Measurements from ENCODE around the gene SLC66A1. TPM values are rescaled to one million over a fixed set of nuclear protein-coding genes. Genes with fewer than 3 reads are reported as not detected.

SLC66A1 gene
- total RNA-seq, 2 donors from 2014 or later = 11.4 to 12.0 TPM

DNA sequence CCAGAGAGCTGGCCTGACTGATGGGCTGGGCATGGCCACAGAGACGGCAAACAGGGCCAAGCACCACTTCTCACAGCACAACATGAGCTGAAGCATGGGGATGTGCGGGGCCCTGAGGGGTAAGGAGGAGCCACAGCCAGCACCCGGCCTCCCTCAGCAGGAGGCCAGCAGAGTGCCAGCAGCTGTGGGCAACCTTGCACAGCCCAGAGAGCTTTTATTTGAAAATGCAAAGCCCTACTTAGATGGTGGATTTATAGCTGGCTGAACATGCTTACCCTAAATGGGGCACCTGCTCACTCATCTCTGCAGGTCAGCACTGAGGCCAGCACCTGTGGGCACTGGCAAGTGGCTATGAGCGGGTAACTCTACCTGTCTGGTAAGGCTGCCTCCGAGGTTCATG, 44.1 kb downstream of the SLC66A1 start:
- Histone ChIP-seq H3K4me1 (ENCODE audit: control insufficient read depth in 1 of 2, low read depth in 2 of 2) (peaks cover 0 to 19% of the 10 kb centered on the region in 2 donors), H3K9me3 (no peaks in the 10 kb centered on the region), H3K27ac (no peak overlapping the region), H3K27me3 (replicated peaks; ENCODE audit: insufficient read depth) (no peaks in the 10 kb centered on the region), H3K4me3 (no peak overlapping the region), H3K36me3 (peaks cover 49% of the 10 kb centered on the region)
- ATAC-seq (ENCODE audit: insufficient number of reproducible peaks, low FRiP score, low read depth) = no peak
- no peak for DNase-seq (ENCODE audit: low spot score)
- TF ChIP-seq, protein P1, sequence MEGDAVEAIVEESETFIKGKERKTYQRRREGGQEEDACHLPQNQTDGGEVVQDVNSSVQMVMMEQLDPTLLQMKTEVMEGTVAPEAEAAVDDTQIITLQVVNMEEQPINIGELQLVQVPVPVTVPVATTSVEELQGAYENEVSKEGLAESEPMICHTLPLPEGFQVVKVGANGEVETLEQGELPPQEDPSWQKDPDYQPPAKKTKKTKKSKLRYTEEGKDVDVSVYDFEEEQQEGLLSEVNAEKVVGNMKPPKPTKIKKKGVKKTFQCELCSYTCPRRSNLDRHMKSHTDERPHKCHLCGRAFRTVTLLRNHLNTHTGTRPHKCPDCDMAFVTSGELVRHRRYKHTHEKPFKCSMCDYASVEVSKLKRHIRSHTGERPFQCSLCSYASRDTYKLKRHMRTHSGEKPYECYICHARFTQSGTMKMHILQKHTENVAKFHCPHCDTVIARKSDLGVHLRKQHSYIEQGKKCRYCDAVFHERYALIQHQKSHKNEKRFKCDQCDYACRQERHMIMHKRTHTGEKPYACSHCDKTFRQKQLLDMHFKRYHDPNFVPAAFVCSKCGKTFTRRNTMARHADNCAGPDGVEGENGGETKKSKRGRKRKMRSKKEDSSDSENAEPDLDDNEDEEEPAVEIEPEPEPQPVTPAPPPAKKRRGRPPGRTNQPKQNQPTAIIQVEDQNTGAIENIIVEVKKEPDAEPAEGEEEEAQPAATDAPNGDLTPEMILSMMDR (IDR thresholded peaks at IDR 0.05) = no peak

DNA sequence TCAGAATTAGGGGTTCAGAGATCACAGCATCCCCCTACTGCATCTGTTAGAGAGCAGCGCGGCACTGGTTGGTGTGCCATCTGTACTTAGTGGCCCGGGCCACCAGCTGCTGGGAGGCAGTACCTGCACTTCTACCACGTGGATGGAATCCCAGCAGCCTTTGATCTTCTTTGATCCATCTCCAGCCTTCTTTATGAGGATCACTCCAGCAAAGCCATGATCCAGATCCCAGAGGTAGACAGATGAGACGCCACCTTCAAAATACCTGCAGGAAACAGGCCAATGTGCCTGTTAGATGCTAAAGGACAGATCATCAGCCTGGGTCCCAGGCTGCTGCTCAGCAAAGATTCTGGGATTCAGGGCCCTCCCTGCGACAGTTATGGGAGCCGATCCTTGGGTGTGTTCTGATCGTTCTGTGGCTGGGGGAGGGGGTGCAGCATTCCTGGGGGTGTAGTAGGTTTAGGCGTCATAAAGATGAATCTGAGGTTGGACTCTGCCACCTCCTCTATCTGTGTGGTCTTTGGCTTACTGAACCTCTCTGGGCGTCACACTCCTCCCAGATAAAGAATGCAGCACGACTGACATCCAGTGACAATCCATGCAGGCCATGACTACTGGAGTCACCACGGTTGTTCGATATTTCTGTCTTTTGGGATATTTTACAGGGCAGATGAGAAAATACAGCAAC, 45.3 kb downstream of the SLC66A1 start:
- TF ChIP-seq, protein P1 (IDR thresholded peaks at IDR 0.05) = no peak
- no peaks in the 10 kb centered on the region for H3K9me3 ChIP-seq
- H3K4me3 ChIP-seq = no peak overlapping the region
- no peak for ATAC-seq (ENCODE audit: insufficient number of reproducible peaks, low FRiP score, low read depth)
- H3K27me3 ChIP-seq (replicated peaks; ENCODE audit: insufficient read depth) = no peaks in the 10 kb centered on the region
- H3K36me3 ChIP-seq = peaks cover 40% of the 10 kb centered on the region
- DNase-seq (ENCODE audit: low spot score) = no peak
- no peak overlapping the region for H3K27ac ChIP-seq
- peaks cover 0 to 24% of the 10 kb centered on the region in 2 donors for H3K4me1 ChIP-seq (ENCODE audit: control insufficient read depth in 1 of 2, low read depth in 2 of 2)

DNA sequence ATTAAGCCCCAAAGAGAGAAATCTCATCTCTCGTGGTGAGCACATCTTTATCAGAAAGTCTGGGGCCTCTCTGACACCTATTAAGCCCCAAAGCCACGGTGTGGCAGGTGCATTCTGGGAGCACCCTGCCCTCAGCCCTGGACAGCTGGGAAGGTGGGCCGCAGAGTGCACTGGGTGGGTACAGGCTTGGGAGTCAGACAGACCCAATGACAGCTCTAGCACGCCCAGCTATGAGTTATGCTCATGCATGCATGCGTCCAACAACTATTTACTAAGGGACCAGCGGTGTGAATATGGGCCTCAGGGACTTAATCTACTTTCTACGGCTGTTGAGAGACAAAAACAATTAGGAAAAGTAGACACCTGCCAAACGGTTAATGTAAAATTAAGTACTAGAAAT, 46.6 kb downstream of the SLC66A1 start:
- Histone ChIP-seq H3K27ac (no peak overlapping the region), H3K9me3 (no peaks in the 10 kb centered on the region), H3K4me1 (ENCODE audit: control insufficient read depth in 1 of 2, low read depth in 2 of 2) (peaks cover 0 to 24% of the 10 kb centered on the region in 2 donors), H3K27me3 (replicated peaks; ENCODE audit: insufficient read depth) (no peaks in the 10 kb centered on the region), H3K4me3 (no peak overlapping the region), H3K36me3 (peaks cover 32% of the 10 kb centered on the region)
- no peak for ATAC-seq (ENCODE audit: insufficient number of reproducible peaks, low FRiP score, low read depth)
- TF ChIP-seq, protein P1 (IDR thresholded peaks at IDR 0.05) = no peak
- no peak for DNase-seq (ENCODE audit: low spot score)

DNA sequence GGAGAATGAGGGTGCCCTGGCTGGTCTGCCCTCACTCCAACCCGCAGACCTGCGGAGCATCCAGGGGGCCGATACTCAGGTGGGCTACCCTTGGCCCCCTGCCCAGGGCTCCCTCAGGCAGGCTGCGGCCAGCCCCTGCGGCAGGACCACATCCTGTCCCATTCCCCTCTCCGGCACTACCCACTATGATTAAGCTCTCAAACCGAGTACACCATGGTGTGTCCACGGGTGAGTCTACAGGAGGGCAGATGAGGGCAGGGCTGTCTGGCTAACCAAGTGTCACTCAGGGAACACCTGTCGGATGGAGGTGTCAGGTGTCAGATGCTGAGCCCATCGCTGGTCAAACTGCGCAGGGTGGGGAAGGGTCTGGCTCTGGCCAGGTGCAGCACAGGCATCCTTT, 47.2 kb downstream of the SLC66A1 start:
- ATAC-seq (ENCODE audit: insufficient number of reproducible peaks, low FRiP score, low read depth) (no peak), DNase-seq (ENCODE audit: low spot score) (no peak)
- Histone ChIP-seq H3K9me3 (no peaks in the 10 kb centered on the region), H3K27me3 (replicated peaks; ENCODE audit: insufficient read depth) (no peaks in the 10 kb centered on the region), H3K4me3 (no peak overlapping the region), H3K36me3 (peaks cover 25% of the 10 kb centered on the region), H3K27ac (no peak overlapping the region), H3K4me1 (ENCODE audit: control insufficient read depth in 1 of 2, low read depth in 2 of 2) (peaks cover 0 to 24% of the 10 kb centered on the region in 2 donors)
- TF ChIP-seq, protein P1 (IDR thresholded peaks at IDR 0.05) = no peak

DNA sequence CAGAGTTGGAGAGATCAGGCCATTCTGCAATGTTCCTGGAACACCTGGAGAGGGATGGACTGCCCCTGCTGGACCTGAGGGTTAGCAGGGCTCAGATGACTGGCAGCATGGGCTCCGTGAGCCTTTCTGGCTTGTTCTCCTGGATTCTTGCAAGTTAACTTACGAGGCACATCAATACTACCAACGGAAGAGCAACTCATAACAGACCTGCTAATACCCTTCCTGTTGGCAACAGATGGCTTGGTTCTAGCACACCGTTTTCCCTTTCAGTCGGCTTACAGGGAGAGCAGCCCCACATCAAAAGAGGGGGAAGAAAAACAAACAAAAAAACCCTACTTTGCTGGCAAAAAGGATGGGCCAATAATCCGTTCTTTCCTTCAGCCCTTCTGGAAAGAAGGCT, 47.9 kb downstream of the SLC66A1 start:
- Histone ChIP-seq H3K9me3 (no peaks in the 10 kb centered on the region), H3K36me3 (peaks cover 19% of the 10 kb centered on the region), H3K4me3 (no peak overlapping the region), H3K27ac (no peak overlapping the region), H3K4me1 (ENCODE audit: control insufficient read depth in 1 of 2, low read depth in 2 of 2) (peaks cover 0 to 24% of the 10 kb centered on the region in 2 donors), H3K27me3 (replicated peaks; ENCODE audit: insufficient read depth) (no peaks in the 10 kb centered on the region)
- DNase-seq (ENCODE audit: low spot score) (no peak), ATAC-seq (ENCODE audit: insufficient number of reproducible peaks, low FRiP score, low read depth) (no peak)
- TF ChIP-seq, protein P1 (IDR thresholded peaks at IDR 0.05) = no peak
